Activated CD8-positive, alpha-beta memory T cell treated with anti-CD3 and anti-CD28 coated beads, Interleukin-2, amount 50 U/mL, for 24 hours (primary cell): ENCODE data around the gene DYRK4.

Source experiments
- DNase-seq: peaks from one replicate; pipeline ENCODE4 v3.0.0-alpha.2; 2020; ENCODE audit errors: extremely low read depth

The DYRK4 gene

DNA sequence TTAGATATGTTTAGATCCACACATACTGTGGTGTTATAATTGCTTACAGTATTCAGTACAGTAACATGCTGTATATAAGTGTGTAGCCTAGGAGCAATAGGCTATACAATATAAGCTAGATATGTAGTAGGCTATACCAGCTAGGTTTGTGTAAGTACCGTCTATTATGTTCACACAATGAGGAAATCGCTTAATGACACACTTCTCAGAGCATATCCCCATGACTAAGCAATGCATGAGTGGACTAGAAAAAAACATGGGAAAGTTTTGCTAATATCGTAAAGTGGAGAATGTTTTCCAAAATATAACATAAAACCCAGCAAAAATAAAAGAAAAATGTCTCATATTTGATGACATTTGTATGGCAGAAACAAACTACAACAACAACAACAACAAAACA lies 59.5 kb downstream of the DYRK4 start:
- DNase-seq: no peak

GRCh38 chr12:4626543-4626942 lies 64.5 kb downstream of the DYRK4 start:
- no peak for DNase-seq

- no peak for DNase-seq
These were observed 66.4 kb downstream of the DYRK4 start for GRCh38 chr12:4628406-4628805.

GRCh38 chr12:4630262-4630661 lies 68.3 kb downstream of the DYRK4 start:
- no peak for DNase-seq

DNA sequence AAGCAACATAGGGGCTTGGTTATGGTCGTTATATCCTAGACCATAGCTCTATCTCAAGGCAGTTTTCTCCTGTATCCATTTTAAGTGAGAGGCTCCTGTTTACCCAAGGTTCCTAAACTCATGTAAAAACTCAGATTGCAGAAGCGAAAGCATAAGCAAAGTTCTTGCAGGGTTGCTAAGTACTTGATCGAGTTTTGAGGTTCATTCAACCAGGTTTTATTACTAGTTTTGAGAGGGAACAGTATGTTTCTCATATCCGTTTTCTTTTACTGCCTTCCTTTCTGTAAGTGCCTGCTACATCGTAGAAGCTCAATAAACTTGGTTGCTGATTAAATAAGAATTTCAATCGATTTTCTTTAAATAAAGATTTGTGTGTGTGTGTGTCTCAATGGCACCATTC lies 81.7 kb downstream of the DYRK4 start:
- no peak for DNase-seq

- DNase-seq: no peak
These were observed 83.0 kb downstream of the DYRK4 start for GRCh38 chr12:4645023-4645422.

- no peak for DNase-seq
These were observed 86.1 kb downstream of the DYRK4 start for GRCh38 chr12:4648104-4648500.

DNA sequence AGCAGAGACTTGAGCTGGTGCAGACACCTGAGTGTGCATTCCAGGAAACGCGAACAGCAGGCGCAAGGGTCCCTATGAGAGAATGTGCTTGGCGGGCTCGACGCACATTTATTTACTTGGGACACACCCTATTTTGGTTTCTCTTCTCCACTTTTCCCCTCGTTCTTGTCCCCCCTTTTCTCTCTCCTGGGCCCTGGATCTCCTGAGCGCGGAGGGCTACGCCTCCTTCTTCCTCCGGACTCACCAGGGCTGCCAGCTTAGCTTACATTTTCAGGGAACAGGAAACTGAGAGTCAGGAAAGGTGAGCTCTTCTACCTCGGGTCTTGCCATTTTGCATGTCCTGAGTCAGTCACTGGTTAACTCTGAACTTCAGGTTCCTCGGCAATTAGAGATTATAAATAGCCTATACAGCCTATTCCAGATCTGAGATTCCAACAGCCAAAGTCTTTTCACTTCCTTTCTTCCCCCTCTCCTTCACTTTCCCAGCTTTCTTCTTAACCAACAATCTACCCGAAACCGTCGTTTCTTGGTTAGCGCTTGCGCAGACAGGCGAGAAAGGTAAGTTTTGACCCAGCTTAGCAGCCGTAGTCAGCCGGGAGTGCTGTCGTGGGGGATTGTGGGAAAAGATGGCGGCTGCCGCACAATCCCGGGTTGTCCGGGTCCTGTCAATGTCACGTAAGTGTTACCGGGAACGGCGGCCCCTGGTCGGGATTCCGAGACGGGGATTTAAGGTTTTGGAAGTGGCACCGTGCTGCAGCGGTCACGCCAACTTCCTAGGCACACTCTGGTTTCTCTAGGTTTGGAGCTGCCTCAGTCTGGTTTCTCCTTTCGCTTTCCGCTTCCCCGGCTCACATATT lies 86.7 kb downstream of the DYRK4 start, which contains the start of the genes AKAP3 and NDUFA9:
AKAP3 (minus strand) TSS at position 551 of the 857 bp plus-strand sequence. CDS start 10,855 bp downstream, outside the sequence.
NDUFA9 (plus strand) TSS at position 614 of the 857 bp plus-strand sequence; CDS start at position 627, 13 bp downstream.
- peak; percentile 58 for DNase-seq

GRCh38 chr12:4649358-4649661 lies 87.3 kb downstream of the DYRK4 start:
- no peak for DNase-seq

GRCh38 chr12:4653257-4653656 lies 91.2 kb downstream of the DYRK4 start:
- DNase-seq: no peak

DNA sequence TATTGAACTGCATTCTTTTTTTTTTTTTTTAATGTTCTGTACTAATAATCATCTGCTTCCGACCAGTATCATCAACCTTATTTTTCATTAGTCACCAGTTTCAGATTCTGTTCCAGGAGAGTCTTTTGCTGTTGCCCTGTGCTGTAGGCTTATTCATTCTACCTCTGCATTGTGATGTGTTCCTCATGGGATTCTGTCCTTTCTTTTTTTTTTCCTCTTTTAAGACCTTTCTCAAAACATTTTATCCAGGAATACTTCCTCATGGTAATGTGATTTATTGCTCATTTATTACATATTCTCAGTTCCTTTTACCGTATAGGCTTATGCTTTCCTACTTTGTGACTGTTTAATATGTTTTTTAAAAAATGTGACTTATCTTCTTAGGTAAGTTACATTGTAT lies 91.7 kb downstream of the DYRK4 start:
- no peak for DNase-seq
